Limb (tissue), 2 donors: ENCODE measurements around the gene ADAMTSL2.

ENCODE experiments used
- DNase-seq, 2 donors: peaks; one replicate each; pipeline ENCODE4 v3.0.0-alpha.2; 2016; ENCODE audit errors: extremely low spot score in 2 of 2

Gene ADAMTSL2

GRCh38 chr9:133585481-133586351 lies 51.2 kb downstream of the ADAMTSL2 start:
- peak in 1 of 2 donors; percentile 64 for DNase-seq

- no peak for DNase-seq
Measured at GRCh38 chr9:133587051-133587450, 52.5 kb downstream of the ADAMTSL2 start.

GRCh38 chr9:133587466-133587865 lies 53.0 kb downstream of the ADAMTSL2 start:
- no peak for DNase-seq

GRCh38 chr9:133589454-133590227 lies 55.1 kb downstream of the ADAMTSL2 start:
- no peak for DNase-seq

GRCh38 chr9:133590231-133590855 lies 55.8 kb downstream of the ADAMTSL2 start:
- no peak for DNase-seq

- no peak for DNase-seq
Measured at GRCh38 chr9:133591116-133591910, 56.8 kb downstream of the ADAMTSL2 start.

GRCh38 chr9:133591985-133592384 lies 57.5 kb downstream of the ADAMTSL2 start:
- DNase-seq = no peak

- no peak for DNase-seq
Measured at GRCh38 chr9:133592731-133593409, 58.4 kb downstream of the ADAMTSL2 start.

GRCh38 chr9:133593587-133594253 lies 59.2 kb downstream of the ADAMTSL2 start:
- no peak for DNase-seq

- no peak for DNase-seq
Measured at GRCh38 chr9:133594310-133594709, 59.8 kb downstream of the ADAMTSL2 start.

- no peak for DNase-seq
Measured at GRCh38 chr9:133595910-133596309, 61.4 kb downstream of the ADAMTSL2 start.

- DNase-seq = no peak
Measured at GRCh38 chr9:133597316-133597957, 62.9 kb downstream of the ADAMTSL2 start.

GRCh38 chr9:133598978-133599377 lies 64.5 kb downstream of the ADAMTSL2 start:
- DNase-seq = no peak

- DNase-seq = no peak
Measured at GRCh38 chr9:133599470-133600173, 65.1 kb downstream of the ADAMTSL2 start.

- no peak for DNase-seq
Measured at GRCh38 chr9:133600739-133601138, 66.2 kb downstream of the ADAMTSL2 start.

- DNase-seq = no peak
Measured at GRCh38 chr9:133601746-133602145, 67.2 kb downstream of the ADAMTSL2 start.

- DNase-seq = no peak
Measured at GRCh38 chr9:133602277-133602676, 67.8 kb downstream of the ADAMTSL2 start.

- no peak for DNase-seq
Measured at GRCh38 chr9:133603135-133603927, 68.8 kb downstream of the ADAMTSL2 start.
